GM19328 (cell line): ENCODE results near the gene DCUN1D2.

ENCODE experiments used
- ATAC-seq: cut with Tn5 transposase; IDR thresholded peaks from one replicate; pipeline ENCODE4 v1.9.1; 2021; ENCODE audit warnings: mild to moderate bottlenecking, moderate library complexity; ENCODE audit not compliant: unreplicated experiment

DCUN1D2 gene

GRCh38 chr13:113428469-113428865, 62.0 kb downstream of the DCUN1D2 start:
- ATAC-seq, result no peak

GRCh38 chr13:113427562-113428468, 62.7 kb downstream of the DCUN1D2 start:
- ATAC-seq, result no peak

- ATAC-seq, result no peak
Measured at GRCh38 chr13:113426591-113426986, 63.9 kb downstream of the DCUN1D2 start.

- no peak for ATAC-seq
Measured at GRCh38 chr13:113425941-113426590, 64.4 kb downstream of the DCUN1D2 start.

- ATAC-seq, result no peak
Measured at GRCh38 chr13:113423520-113424163, 66.9 kb downstream of the DCUN1D2 start.

- no peak for ATAC-seq
Measured at GRCh38 chr13:113422807-113423519, 67.5 kb downstream of the DCUN1D2 start.

- ATAC-seq, result no peak
Measured at GRCh38 chr13:113421673-113422270, 68.7 kb downstream of the DCUN1D2 start.

- ATAC-seq, result no peak
Measured at GRCh38 chr13:113420833-113421600, 69.5 kb downstream of the DCUN1D2 start.

GRCh38 chr13:113420232-113420631, 70.3 kb downstream of the DCUN1D2 start:
- no peak for ATAC-seq

GRCh38 chr13:113419531-113420193, 70.8 kb downstream of the DCUN1D2 start:
- no peak for ATAC-seq

GRCh38 chr13:113418722-113419049, 71.8 kb downstream of the DCUN1D2 start:
- no peak for ATAC-seq

GRCh38 chr13:113417836-113418721, 72.4 kb downstream of the DCUN1D2 start:
- ATAC-seq, result no peak

- no peak for ATAC-seq
Measured at GRCh38 chr13:113417008-113417751, 73.3 kb downstream of the DCUN1D2 start.

GRCh38 chr13:113415825-113416224, 74.7 kb downstream of the DCUN1D2 start:
- no peak for ATAC-seq

- ATAC-seq, result no peak
Measured at GRCh38 chr13:113415032-113415431, 75.5 kb downstream of the DCUN1D2 start.

GRCh38 chr13:113414335-113414734, 76.2 kb downstream of the DCUN1D2 start:
- no peak for ATAC-seq

- ATAC-seq, result no peak
Measured at GRCh38 chr13:113413898-113414282, 76.6 kb downstream of the DCUN1D2 start.
